Activated CD4-positive, alpha-beta T cell treated with anti-CD3 and anti-CD28 coated beads, Interleukin-2, amount 10 ng/mL, durations not matched to agents 7 days and 5 days (primary cell): ENCODE data around the gene CPNE2. TPM values are rescaled to one million over a fixed set of nuclear protein-coding genes. Genes with fewer than 3 reads are reported as not detected.

Source experiments
- CTCF ChIA-PET: fragments of 350-600 bp; sonication (Branson Sonifier 250); formaldehyde crosslinking; loops from one replicate; lab custom pipeline; 2021; ENCODE audit warnings: antibody characterized with exemption; lab: Charles Lee
- POLR2A ChIA-PET: fragments of 350-600 bp; sonication (Branson Sonifier 250); formaldehyde crosslinking; loops from one replicate; lab custom pipeline; 2021; ENCODE audit warnings: antibody characterized with exemption; lab: Charles Lee
- DNase-seq: peaks from one replicate; pipeline ENCODE4 v3.0.0-alpha.2; 2020
- H3K27ac Mint-ChIP-seq: one replicate; pipeline ENCODE4 v1.8.0; 2021; ENCODE audit warnings: mild to moderate bottlenecking, moderate library complexity, mixed read lengths
- H3K27me3 Mint-ChIP-seq: one replicate; pipeline ENCODE4 v1.8.0; 2021; ENCODE audit warnings: mixed read lengths
- H3K36me3 Mint-ChIP-seq: one replicate; pipeline ENCODE4 v1.8.0; 2021; ENCODE audit warnings: low read depth, mixed read lengths
- H3K4me1 Mint-ChIP-seq: one replicate; pipeline ENCODE4 v1.8.0; 2021; ENCODE audit warnings: mixed read lengths
- H3K4me3 Mint-ChIP-seq: one replicate; pipeline ENCODE4 v1.8.0; 2021; ENCODE audit warnings: mild to moderate bottlenecking, moderate library complexity, mixed read lengths
- H3K9me3 Mint-ChIP-seq: one replicate; pipeline ENCODE4 v1.8.0; 2021; ENCODE audit warnings: mixed read lengths
- total RNA-seq, 2 experiments: library from RNA; stranded (reverse); gene quantifications; one replicate each; pipeline ENCODE4 v1.2.3, GENCODE V29; 2021

The CPNE2 gene
- total RNA-seq, 2 experiments from 2014 or later = 3.1 to 3.6 TPM

- no peaks in the 10 kb centered on the region for H3K27me3 Mint-ChIP-seq
- DNase-seq = no peak
- ChIA-PET POLR2A (no interaction called here), CTCF (interaction anchor here (1.0 to 2.4 kb wide), 6 partner anchors 9 to 47 kb away, joined by 3 to 13 read pairs (median 3); no protein-coding TSS in a partner anchor)
- no peaks in the 10 kb centered on the region for H3K36me3 Mint-ChIP-seq
- H3K4me1 Mint-ChIP-seq = peaks cover 46% of the 10 kb centered on the region
- H3K9me3 Mint-ChIP-seq = no peaks in the 10 kb centered on the region
- H3K27ac Mint-ChIP-seq = no peak overlapping the region
- no peak overlapping the region for H3K4me3 Mint-ChIP-seq
Observed at GRCh38 chr16:57144027-57144426, 51.6 kb downstream of the CPNE2 start.

GRCh38 chr16:57145046-57146021 is 53.0 kb downstream of the CPNE2 start:
- no peak for DNase-seq
- H3K9me3 Mint-ChIP-seq = no peaks in the 10 kb centered on the region
- H3K27ac Mint-ChIP-seq = no peak overlapping the region
- POLR2A ChIA-PET = interaction anchor here (0.6 kb wide), 1 partner anchor 293 kb away, joined by 4 read pairs; no protein-coding TSS in a partner anchor
- H3K27me3 Mint-ChIP-seq = no peaks in the 10 kb centered on the region
- H3K4me3 Mint-ChIP-seq = no peak overlapping the region
- CTCF ChIA-PET = interaction anchor here (1.0 to 2.4 kb wide), 6 partner anchors 11 to 52 kb away, joined by 3 to 13 read pairs (median 3); partner anchors contain the start of gene CPNE2
- H3K36me3 Mint-ChIP-seq = no peaks in the 10 kb centered on the region
- H3K4me1 Mint-ChIP-seq = peaks cover 36% of the 10 kb centered on the region

GRCh38 chr16:57146040-57146647 is 53.8 kb downstream of the CPNE2 start:
- ChIA-PET CTCF (interaction anchor here (1.0 kb wide), 1 partner anchor 53 kb away, joined by 3 read pairs; the partner anchor contains the start of gene CPNE2), POLR2A (interaction anchor here (0.6 kb wide), 1 partner anchor 292 kb away, joined by 4 read pairs; no protein-coding TSS in a partner anchor)
- Mint-ChIP-seq H3K4me1 (peaks cover 29% of the 10 kb centered on the region), H3K4me3 (no peak overlapping the region), H3K9me3 (no peaks in the 10 kb centered on the region), H3K27ac (no peak overlapping the region), H3K36me3 (peaks cover 2% of the 10 kb centered on the region), H3K27me3 (no peaks in the 10 kb centered on the region)
- no peak for DNase-seq

GRCh38 chr16:57146735-57147134 is 54.4 kb downstream of the CPNE2 start:
- Mint-ChIP-seq H3K27me3 (no peaks in the 10 kb centered on the region), H3K4me1 (peaks cover 29% of the 10 kb centered on the region), H3K36me3 (peaks cover 2% of the 10 kb centered on the region), H3K27ac (peak overlapping the region; percentile 13), H3K4me3 (no peak overlapping the region), H3K9me3 (no peaks in the 10 kb centered on the region)
- CTCF ChIA-PET = no interaction called here
- POLR2A ChIA-PET = no interaction called here
- DNase-seq = no peak

- ChIA-PET CTCF (interaction anchor here (0.6 to 0.7 kb wide), 2 partner anchors 27 to 266 kb away, joined by 3 to 4 read pairs; no protein-coding TSS in a partner anchor), POLR2A (no interaction called here)
- Mint-ChIP-seq H3K4me1 (peaks cover 29% of the 10 kb centered on the region), H3K4me3 (no peak overlapping the region), H3K27me3 (no peaks in the 10 kb centered on the region), H3K27ac (peak overlapping the region; percentile 72), H3K9me3 (no peaks in the 10 kb centered on the region), H3K36me3 (peaks cover 6% of the 10 kb centered on the region)
- no peak for DNase-seq
Observed at GRCh38 chr16:57147381-57148221, 55.2 kb downstream of the CPNE2 start.

- Mint-ChIP-seq H3K36me3 (peaks cover 10% of the 10 kb centered on the region), H3K4me1 (peaks cover 24% of the 10 kb centered on the region), H3K4me3 (no peak overlapping the region), H3K27ac (no peak overlapping the region), H3K9me3 (no peaks in the 10 kb centered on the region), H3K27me3 (no peaks in the 10 kb centered on the region)
- no peak for DNase-seq
- CTCF ChIA-PET = interaction anchor here (1.0 to 1.5 kb wide), 4 partner anchors 13 to 268 kb away, joined by 3 read pairs; no protein-coding TSS in a partner anchor
- POLR2A ChIA-PET = no interaction called here
Observed at GRCh38 chr16:57148481-57148880, 56.1 kb downstream of the CPNE2 start.

GRCh38 chr16:57149391-57149790 is 57.0 kb downstream of the CPNE2 start:
- no peak for DNase-seq
- ChIA-PET POLR2A (no interaction called here), CTCF (interaction anchor here (0.6 to 1.7 kb wide), 7 partner anchors 9 to 267 kb away, joined by 3 read pairs; no protein-coding TSS in a partner anchor)
- no peak overlapping the region for H3K27ac Mint-ChIP-seq
- H3K9me3 Mint-ChIP-seq = no peaks in the 10 kb centered on the region
- no peak overlapping the region for H3K4me3 Mint-ChIP-seq
- peaks cover 19% of the 10 kb centered on the region for H3K36me3 Mint-ChIP-seq
- H3K27me3 Mint-ChIP-seq = no peaks in the 10 kb centered on the region
- peaks cover 24% of the 10 kb centered on the region for H3K4me1 Mint-ChIP-seq

- Mint-ChIP-seq H3K4me3 (no peak overlapping the region), H3K4me1 (peaks cover 33% of the 10 kb centered on the region), H3K36me3 (peaks cover 27% of the 10 kb centered on the region), H3K27me3 (no peaks in the 10 kb centered on the region), H3K27ac (no peak overlapping the region), H3K9me3 (no peaks in the 10 kb centered on the region)
- ChIA-PET POLR2A (no interaction called here), CTCF (interaction anchor here (0.8 to 2.5 kb wide), 8 partner anchors 10 to 197 kb away, joined by 3 to 8 read pairs (median 4); no protein-coding TSS in a partner anchor)
- no peak for DNase-seq
Observed at GRCh38 chr16:57150682-57151330, 58.4 kb downstream of the CPNE2 start.

- Mint-ChIP-seq H3K27ac (no peak overlapping the region), H3K27me3 (no peaks in the 10 kb centered on the region), H3K4me3 (no peak overlapping the region), H3K4me1 (peaks cover 39% of the 10 kb centered on the region), H3K9me3 (no peaks in the 10 kb centered on the region), H3K36me3 (peaks cover 32% of the 10 kb centered on the region)
- ChIA-PET POLR2A (no interaction called here), CTCF (interaction anchor here (0.8 to 2.5 kb wide), 7 partner anchors 10 to 197 kb away, joined by 3 to 8 read pairs (median 5); partner anchors contain the start of genes PSME3IP1 and RSPRY1)
- DNase-seq = no peak
Observed at GRCh38 chr16:57151369-57151768, 59.0 kb downstream of the CPNE2 start.

- Mint-ChIP-seq H3K9me3 (no peaks in the 10 kb centered on the region), H3K27me3 (no peaks in the 10 kb centered on the region), H3K27ac (peak overlapping the region; percentile 14), H3K4me3 (no peak overlapping the region), H3K36me3 (peaks cover 38% of the 10 kb centered on the region), H3K4me1 (peaks cover 45% of the 10 kb centered on the region)
- POLR2A ChIA-PET = no interaction called here
- no peak for DNase-seq
- CTCF ChIA-PET = interaction anchor here (1.0 to 2.5 kb wide), 6 partner anchors 11 to 33 kb away, joined by 3 to 8 read pairs (median 6); partner anchors contain the start of genes PSME3IP1 and RSPRY1
Observed at GRCh38 chr16:57152096-57153093, 60.0 kb downstream of the CPNE2 start.
